Esophagus muscularis mucosa (tissue), 4 donors: ENCODE measurements around the gene BLID.

ENCODE experiments used
- CTCF ChIP-seq, 3 experiments: fragments of 200-600 bp in 2 of 3; fragments of 450-650 bp in 1 of 3; sonication (generic) in 2 of 3; IDR thresholded peaks; one replicate each; pipeline ENCODE4 v1.5.1; 2017 to 2019; ENCODE audit warnings: antibody characterized with exemption in 3 of 3, mild to moderate bottlenecking in 2 of 3, moderate library complexity in 1 of 3
- EP300 ChIP-seq: sonication (generic); formaldehyde crosslinking; IDR thresholded peaks from one replicate; pipeline ENCODE4 v1.6.1; 2017; ENCODE audit warnings: antibody characterized with exemption
- POLR2A ChIP-seq: fragments of 450-650 bp; IDR thresholded peaks from one replicate; pipeline ENCODE4 v1.6.1; 2017; ENCODE audit warnings: antibody characterized with exemption, moderate library complexity, mild to moderate bottlenecking, low read depth
- POLR2AphosphoS5 ChIP-seq, 2 donors: sonication (generic); formaldehyde crosslinking; IDR thresholded peaks; one replicate each; pipeline ENCODE4 v1.6.1; 2017; ENCODE audit warnings: antibody characterized with exemption in 2 of 2

GRCh38 chr11:122157653-122158161, 41.7 kb upstream of the BLID start:
- no peak for TF ChIP-seq POLR2AphosphoS5 (IDR thresholded peaks at IDR 0.05)
- TF ChIP-seq CTCF (IDR thresholded peaks at IDR 0.05) = no peak
- TF ChIP-seq EP300 = no peak
- no peak for TF ChIP-seq POLR2A
